ENCODE results near the gene GPN2.

DNA sequence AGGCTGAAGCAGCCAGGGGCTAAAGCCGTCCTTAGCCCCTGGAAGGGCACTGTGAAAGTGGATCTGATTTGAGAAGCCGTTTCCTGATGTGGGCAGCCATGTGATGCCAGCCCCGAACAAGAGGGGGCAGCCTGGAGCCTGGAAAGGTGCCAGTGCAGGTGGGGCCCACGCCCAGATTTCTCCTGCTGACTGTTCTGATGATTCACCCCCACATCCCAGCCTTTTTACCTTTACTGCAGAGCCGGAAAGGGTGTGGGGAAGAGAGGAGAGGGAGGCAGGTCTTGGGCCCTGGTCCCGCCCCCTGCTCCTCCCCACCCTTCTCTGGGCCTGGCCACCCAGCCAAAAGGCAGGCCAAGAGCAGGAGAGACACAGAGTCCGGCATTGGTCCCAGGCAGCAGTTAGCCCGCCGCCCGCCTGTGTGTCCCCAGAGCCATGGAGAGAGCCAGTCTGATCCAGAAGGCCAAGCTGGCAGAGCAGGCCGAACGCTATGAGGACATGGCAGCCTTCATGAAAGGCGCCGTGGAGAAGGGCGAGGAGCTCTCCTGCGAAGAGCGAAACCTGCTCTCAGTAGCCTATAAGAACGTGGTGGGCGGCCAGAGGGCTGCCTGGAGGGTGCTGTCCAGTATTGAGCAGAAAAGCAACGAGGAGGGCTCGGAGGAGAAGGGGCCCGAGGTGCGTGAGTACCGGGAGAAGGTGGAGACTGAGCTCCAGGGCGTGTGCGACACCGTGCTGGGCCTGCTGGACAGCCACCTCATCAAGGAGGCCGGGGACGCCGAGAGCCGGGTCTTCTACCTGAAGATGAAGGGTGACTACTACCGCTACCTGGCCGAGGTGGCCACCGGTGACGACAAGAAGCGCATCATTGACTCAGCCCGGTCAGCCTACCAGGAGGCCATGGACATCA lies 27.1 kb downstream of the GPN2 start, which contains the start of gene SFN:
- TF ChIP-seq EZH2 (IDR thresholded peaks at IDR 0.05; ENCODE audit: low read length) (no peak), CTCF (optimal IDR thresholded peaks at IDR 0.05 in 1 of 3, IDR thresholded peaks at IDR 0.05 in 1 of 3, conservative IDR thresholded peaks at IDR 0.05 in 1 of 3; ENCODE audit: extremely low read depth in 1 of 3, insufficient read depth in 2 of 3, low read length in 3 of 3) (peak in 2 of 3 experiments; percentile 85 to 92)

Data from keratinocyte (primary cell).